Fibroblast of lung (primary cell): ENCODE measurements around the gene CYBA. TPM values are rescaled to one million over a fixed set of nuclear protein-coding genes. Genes with fewer than 3 reads are reported as not detected.

Source experiments
- DNase-seq, 2 donors: peaks; one replicate each; pipeline versions ENCODE4 v3.0.0 to v3.0.0-alpha.2; 2010; ENCODE audit warnings: low read depth in 2 of 2
- H2AFZ ChIP-seq: 2 replicates; pipeline ENCODE4 v1.5.1; 2012; ENCODE audit warnings: low read length, control low read depth, inconsistent platforms
- H3K27ac ChIP-seq: 2 replicates; pipeline ENCODE4 v1.5.1; 2011; ENCODE audit warnings: low read length, control low read depth; ENCODE audit not compliant: insufficient read depth
- H3K27me3 ChIP-seq: 2 replicates; pipeline ENCODE4 v1.5.1; 2011; ENCODE audit warnings: mild to moderate bottlenecking, low read length; ENCODE audit not compliant: control insufficient read depth, insufficient read depth
- H3K36me3 ChIP-seq: 2 replicates; pipeline ENCODE4 v1.5.1; 2011; ENCODE audit warnings: low read length; ENCODE audit not compliant: control insufficient read depth, insufficient read depth
- H3K4me1 ChIP-seq: 2 replicates; pipeline ENCODE4 v1.5.1; 2011; ENCODE audit warnings: low read length; ENCODE audit not compliant: control insufficient read depth, insufficient read depth; ENCODE audit errors: extremely low read depth
- H3K4me2 ChIP-seq: 2 replicates; pipeline ENCODE4 v1.5.1; 2011; ENCODE audit warnings: low read length, control low read depth; ENCODE audit not compliant: insufficient read depth; ENCODE audit errors: extremely low read depth
- H3K4me3 ChIP-seq, 4 experiments: fragments of 200-600 bp in 1 of 4; sonication (generic) in 1 of 4; replicated peaks in 1 of 4; 2 replicates each; pipeline ENCODE4 v1.5.1; 2011 to 2016; ENCODE audit warnings: low read length in 4 of 4, low read depth in 3 of 4, mild to moderate bottlenecking in 3 of 4, control low read depth in 2 of 4, inconsistent platforms in 1 of 4, mixed read lengths in 1 of 4; ENCODE audit not compliant: insufficient read depth in 1 of 4; ENCODE audit errors: control extremely low read depth in 1 of 4
- H3K79me2 ChIP-seq: 2 replicates; pipeline ENCODE4 v1.5.1; 2012; ENCODE audit warnings: mild to moderate bottlenecking, low read length, inconsistent platforms; ENCODE audit not compliant: control insufficient read depth, insufficient read depth
- H3K9ac ChIP-seq: 2 replicates; pipeline ENCODE4 v1.5.1; 2011; ENCODE audit warnings: mild to moderate bottlenecking, low read length, control low read depth; ENCODE audit not compliant: insufficient read depth
- H3K9me3 ChIP-seq: 2 replicates; pipeline ENCODE4 v1.5.1; 2012; ENCODE audit warnings: low read depth, low read length; ENCODE audit not compliant: control insufficient read depth, insufficient read depth
- H4K20me1 ChIP-seq: 2 replicates; pipeline ENCODE4 v1.5.1; 2011; ENCODE audit warnings: low read length; ENCODE audit not compliant: control insufficient read depth, insufficient read depth; ENCODE audit errors: extremely low read depth
- EZH2 ChIP-seq: IDR thresholded peaks from 2 replicates; pipeline ENCODE4 v1.5.1; 2012; ENCODE audit warnings: low read length, control low read depth, mild to moderate bottlenecking; ENCODE audit errors: missing control alignments
- polyA plus RNA-seq, 2 donors: library from polyadenylated mRNA; depleted of rRNA in 1 of 2; stranded (reverse) in 1 of 2; unstranded in 1 of 2; fragments of >200 nt; gene quantifications; 2 replicates each; pipeline ENCODE4 v1.2.1, GENCODE V29; 2011 to 2012; ENCODE audit warnings: missing spikeins in 1 of 2
- total RNA-seq: library from RNA; depleted of rRNA; stranded (reverse); fragments of >200 nt; gene quantifications from 2 replicates; pipeline ENCODE4 v1.2.1, GENCODE V29; 2014
- TF ChIP-seq, protein P1 (sequence below), 2 donors: IDR thresholded peaks in 1 of 2; conservative IDR thresholded peaks in 1 of 2; 1 replicate in 1 of 2; 2 replicates in 1 of 2; pipeline ENCODE4 v1.5.1; 2011 to 2012; ENCODE audit warnings: low read length in 2 of 2, control low read depth in 1 of 2, inconsistent platforms in 1 of 2, low read depth in 1 of 2, mild to moderate bottlenecking in 1 of 2

Gene CYBA
- total and polyA plus RNA-seq, 2 donors (not counting 1 experiment from before 2014, with no cell fraction given), result 74.7 to 124 TPM

DNA sequence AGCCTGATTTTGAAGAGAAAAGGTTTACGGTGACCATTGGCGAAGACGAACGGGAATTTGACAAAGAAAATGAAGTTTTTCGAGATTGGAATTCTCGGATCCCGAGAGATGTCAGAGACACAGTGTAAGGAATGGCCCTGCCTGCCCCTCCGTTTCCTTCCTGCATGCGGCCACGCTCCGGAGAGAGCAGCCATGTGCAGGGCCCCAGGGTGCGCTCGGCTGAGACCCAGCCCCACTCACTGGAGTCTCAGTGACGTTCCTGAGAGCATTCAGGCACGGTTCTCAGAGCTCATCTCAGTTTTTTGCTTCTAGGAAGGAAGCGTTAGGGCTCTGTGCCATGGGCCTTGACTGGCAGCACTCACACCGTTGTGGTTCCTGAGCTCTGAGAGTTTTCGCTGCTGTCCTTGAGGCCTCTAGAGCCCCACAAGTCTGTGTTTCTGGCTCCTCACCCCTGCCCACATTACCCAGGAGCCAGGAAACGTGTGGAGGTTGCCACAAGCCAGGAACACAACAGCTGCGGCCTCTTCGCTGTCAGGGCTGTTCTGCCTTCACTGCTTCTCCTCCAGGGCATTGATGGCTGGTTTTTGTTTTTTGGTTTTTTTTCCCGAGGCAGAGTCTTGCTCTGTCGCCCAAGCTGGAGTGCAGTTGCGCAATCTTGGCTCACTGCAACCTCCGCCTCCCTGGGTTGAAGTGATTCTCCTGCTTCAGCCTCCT, 50.9 kb downstream of the CYBA start:
- Histone ChIP-seq H3K36me3 (peaks cover 21% of the 10 kb centered on the region), H3K27ac (no peak overlapping the region), H3K4me1 (no peaks in the 10 kb centered on the region), H3K4me3 (no peak overlapping the region), H3K9me3 (no peaks in the 10 kb centered on the region), H4K20me1 (no peaks in the 10 kb centered on the region), H2AFZ (no peak overlapping the region), H3K27me3 (no peaks in the 10 kb centered on the region), H3K4me2 (no peak overlapping the region), H3K9ac (no peak overlapping the region), H3K79me2 (no peaks in the 10 kb centered on the region)
- DNase-seq, result no peak
- TF ChIP-seq EZH2, result no peak
- TF ChIP-seq, protein P1, sequence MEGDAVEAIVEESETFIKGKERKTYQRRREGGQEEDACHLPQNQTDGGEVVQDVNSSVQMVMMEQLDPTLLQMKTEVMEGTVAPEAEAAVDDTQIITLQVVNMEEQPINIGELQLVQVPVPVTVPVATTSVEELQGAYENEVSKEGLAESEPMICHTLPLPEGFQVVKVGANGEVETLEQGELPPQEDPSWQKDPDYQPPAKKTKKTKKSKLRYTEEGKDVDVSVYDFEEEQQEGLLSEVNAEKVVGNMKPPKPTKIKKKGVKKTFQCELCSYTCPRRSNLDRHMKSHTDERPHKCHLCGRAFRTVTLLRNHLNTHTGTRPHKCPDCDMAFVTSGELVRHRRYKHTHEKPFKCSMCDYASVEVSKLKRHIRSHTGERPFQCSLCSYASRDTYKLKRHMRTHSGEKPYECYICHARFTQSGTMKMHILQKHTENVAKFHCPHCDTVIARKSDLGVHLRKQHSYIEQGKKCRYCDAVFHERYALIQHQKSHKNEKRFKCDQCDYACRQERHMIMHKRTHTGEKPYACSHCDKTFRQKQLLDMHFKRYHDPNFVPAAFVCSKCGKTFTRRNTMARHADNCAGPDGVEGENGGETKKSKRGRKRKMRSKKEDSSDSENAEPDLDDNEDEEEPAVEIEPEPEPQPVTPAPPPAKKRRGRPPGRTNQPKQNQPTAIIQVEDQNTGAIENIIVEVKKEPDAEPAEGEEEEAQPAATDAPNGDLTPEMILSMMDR (conservative IDR thresholded peaks at IDR 0.05 in 1 of 2, IDR thresholded peaks at IDR 0.05 in 1 of 2; ENCODE audit: low read depth in 1 of 2, low read length in 2 of 2), result no peak

DNA sequence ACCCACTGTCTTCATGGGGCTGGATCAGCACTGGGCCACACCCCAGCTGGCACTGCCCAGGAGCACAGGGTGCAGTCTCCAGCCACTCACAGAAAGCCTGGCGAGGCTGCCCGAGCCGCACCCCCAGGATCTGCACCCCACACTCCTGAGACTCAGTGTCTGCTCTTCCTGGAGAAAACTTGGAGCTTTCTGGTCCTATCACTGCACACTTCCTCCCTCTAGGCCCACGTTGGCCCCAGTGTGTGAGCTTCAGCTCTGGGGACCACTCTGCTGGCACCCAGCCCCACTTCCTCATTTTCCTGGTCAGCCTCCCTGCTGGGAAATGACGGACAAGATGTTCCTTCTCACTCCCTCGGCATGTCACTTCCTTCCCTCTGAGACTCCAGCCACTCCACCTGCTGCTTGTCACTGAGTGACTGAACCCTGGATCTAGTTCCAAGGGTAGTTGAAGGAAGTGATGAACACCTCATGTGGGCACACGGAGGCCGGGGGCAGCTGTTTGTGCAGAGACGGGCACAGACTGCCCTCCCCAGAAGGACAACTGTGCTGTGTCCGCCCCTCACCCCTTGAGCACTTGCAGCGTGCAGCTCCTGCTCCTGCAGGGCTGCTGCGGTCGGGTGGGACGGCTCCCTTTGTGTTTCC, 51.6 kb downstream of the CYBA start:
- DNase-seq, result no peak

DNA sequence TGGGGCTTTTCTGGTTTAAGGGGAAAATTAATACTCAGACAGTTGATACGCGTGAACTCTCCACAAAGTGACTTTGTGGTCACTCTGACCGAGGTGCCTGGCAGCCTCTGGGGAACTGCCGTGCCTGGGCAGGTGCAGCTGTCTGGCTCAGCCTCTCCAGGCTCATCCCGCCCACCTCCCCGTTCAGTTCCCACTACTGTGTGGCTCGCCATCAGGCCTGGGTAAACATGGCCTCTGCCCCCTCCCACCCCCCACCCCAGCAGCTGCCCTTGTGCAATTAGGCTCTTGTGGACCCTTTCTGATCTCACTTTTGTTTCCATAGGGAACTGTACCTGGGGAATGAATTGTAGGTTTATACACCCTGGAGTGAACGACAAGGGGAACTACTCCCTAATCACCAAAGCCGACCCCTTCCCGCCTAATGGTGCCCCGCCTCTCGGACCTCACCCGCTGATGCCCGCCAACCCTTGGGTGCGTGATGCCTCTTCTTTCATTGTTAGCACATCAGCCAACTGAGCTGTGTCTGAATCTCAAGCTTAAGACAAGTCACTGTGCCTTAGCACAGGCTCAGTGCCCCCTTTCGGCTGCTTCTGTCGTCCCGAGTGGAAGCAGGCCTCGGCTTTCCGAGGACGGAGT, 52.9 kb downstream of the CYBA start:
- Histone ChIP-seq H3K79me2 (peaks cover 3% of the 10 kb centered on the region), H3K27me3 (no peaks in the 10 kb centered on the region), H3K4me1 (no peaks in the 10 kb centered on the region), H3K4me3 (no peak overlapping the region), H2AFZ (no peak overlapping the region), H3K9ac (no peak overlapping the region), H4K20me1 (no peaks in the 10 kb centered on the region), H3K36me3 (peaks cover 25% of the 10 kb centered on the region), H3K4me2 (no peak overlapping the region), H3K27ac (no peak overlapping the region), H3K9me3 (no peaks in the 10 kb centered on the region)
- no peak for TF ChIP-seq EZH2
- TF ChIP-seq, protein P1 (conservative IDR thresholded peaks at IDR 0.05 in 1 of 2, IDR thresholded peaks at IDR 0.05 in 1 of 2; ENCODE audit: low read depth in 1 of 2, low read length in 2 of 2), result no peak
- no peak for DNase-seq

More for the DNA sequence above, 51.6 kb downstream of the CYBA start:
- no peaks in the 10 kb centered on the region for H3K4me1 ChIP-seq
- no peak overlapping the region for H3K27ac ChIP-seq
- H3K9me3 ChIP-seq, result no peaks in the 10 kb centered on the region
- H2AFZ ChIP-seq, result no peak overlapping the region
- H3K9ac ChIP-seq, result no peak overlapping the region
- no peaks in the 10 kb centered on the region for H4K20me1 ChIP-seq
- no peak overlapping the region for H3K4me2 ChIP-seq
- H3K36me3 ChIP-seq, result peaks cover 21% of the 10 kb centered on the region
- H3K79me2 ChIP-seq, result no peaks in the 10 kb centered on the region
- TF ChIP-seq, protein P1 (conservative IDR thresholded peaks at IDR 0.05 in 1 of 2, IDR thresholded peaks at IDR 0.05 in 1 of 2; ENCODE audit: low read depth in 1 of 2, low read length in 2 of 2), result no peak
- no peak overlapping the region for H3K4me3 ChIP-seq
- H3K27me3 ChIP-seq, result no peaks in the 10 kb centered on the region
